GM21360 (cell line): ENCODE measurements around the gene RANBP1.

Source experiments
- ATAC-seq: cut with Tn5 transposase; IDR thresholded peaks from one replicate; pipeline ENCODE4 v1.9.1; 2021; ENCODE audit warnings: mild to moderate bottlenecking, moderate library complexity; ENCODE audit not compliant: unreplicated experiment

RANBP1 gene

GRCh38 chr22:20135806-20136602 is 20.1 kb downstream of the RANBP1 start:
- no peak for ATAC-seq

GRCh38 chr22:20136603-20136873 is 20.6 kb downstream of the RANBP1 start:
- ATAC-seq, result no peak

- no peak for ATAC-seq
Measured at GRCh38 chr22:20137113-20137512, 21.2 kb downstream of the RANBP1 start.

GRCh38 chr22:20137671-20138416 is 21.9 kb downstream of the RANBP1 start:
- no peak for ATAC-seq

GRCh38 chr22:20138417-20138738 is 22.5 kb downstream of the RANBP1 start:
- ATAC-seq, result no peak

GRCh38 chr22:20138868-20139267 is 23.0 kb downstream of the RANBP1 start:
- ATAC-seq, result no peak

- ATAC-seq, result no peak
Measured at GRCh38 chr22:20139391-20140106, 23.6 kb downstream of the RANBP1 start.

- ATAC-seq, result no peak
Measured at GRCh38 chr22:20140107-20140445, 24.2 kb downstream of the RANBP1 start.

- ATAC-seq, result no peak
Measured at GRCh38 chr22:20140521-20140964, 24.6 kb downstream of the RANBP1 start.

GRCh38 chr22:20141186-20142077 is 25.5 kb downstream of the RANBP1 start:
- no peak for ATAC-seq

GRCh38 chr22:20142711-20143621 is 27.1 kb downstream of the RANBP1 start:
- no peak for ATAC-seq

- ATAC-seq, result no peak
Measured at GRCh38 chr22:20143883-20144665, 28.2 kb downstream of the RANBP1 start.

- no peak for ATAC-seq
Measured at GRCh38 chr22:20145206-20145831, 29.4 kb downstream of the RANBP1 start.

GRCh38 chr22:20145832-20146223 is 29.9 kb downstream of the RANBP1 start:
- no peak for ATAC-seq

- no peak for ATAC-seq
Measured at GRCh38 chr22:20146777-20147176, 30.9 kb downstream of the RANBP1 start.

GRCh38 chr22:20147237-20147988 is 31.5 kb downstream of the RANBP1 start:
- no peak for ATAC-seq

GRCh38 chr22:20148414-20148813 is 32.5 kb downstream of the RANBP1 start:
- ATAC-seq, result no peak
